Measurements from ENCODE around the gene FAM107B. TPM values are rescaled to one million over a fixed set of nuclear protein-coding genes. Genes with fewer than 3 reads are reported as not detected.
A peak's percentile ranks its signal among the peaks of the same experiment; 100 is the strongest.

Gene FAM107B
- total RNA-seq, 6 donors from 2014 or later = 44.0 to 136 (median 77.0) TPM

DNA sequence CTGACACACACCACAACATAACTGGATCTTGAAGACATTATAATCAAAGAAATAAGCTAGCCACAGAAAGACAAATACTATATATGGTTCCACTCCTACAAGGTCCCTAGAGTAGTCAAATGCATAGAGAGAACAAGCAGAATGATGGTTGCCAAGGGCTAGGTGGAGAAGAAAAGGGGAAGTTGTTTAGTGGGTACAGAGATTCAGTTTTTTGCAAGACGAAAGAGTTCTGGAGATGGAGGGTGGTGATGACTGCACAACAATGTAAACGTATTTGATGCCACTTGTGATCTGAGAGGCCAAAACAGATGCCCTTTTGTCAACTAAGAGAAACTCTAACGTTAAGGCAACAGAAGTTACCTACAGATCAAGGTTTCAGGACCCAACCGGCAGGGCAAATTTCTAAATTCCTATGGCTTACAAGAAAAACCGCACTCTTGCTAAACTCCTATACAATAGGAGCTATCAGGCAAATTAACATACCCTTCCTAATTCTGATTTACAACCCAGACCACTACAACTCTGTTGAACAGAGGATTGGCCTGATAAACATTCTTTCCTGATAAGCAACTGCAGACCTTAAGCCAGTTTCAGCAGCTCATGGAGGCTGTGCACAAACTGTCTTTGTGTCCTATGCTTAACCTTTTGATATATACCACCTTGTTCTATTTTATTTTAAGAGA is 69.0 kb downstream of the FAM107B start:
- H3K36me3 ChIP-seq = no peaks in the 10 kb centered on the region
- no peaks in the 10 kb centered on the region for H3K4me1 ChIP-seq
- H3K9me3 ChIP-seq = no peaks in the 10 kb centered on the region
- no peak for TF ChIP-seq POLR2A (IDR thresholded peaks at IDR 0.05)
- no peak overlapping the region for H3K4me3 ChIP-seq
- H3K27me3 ChIP-seq = no peaks in the 10 kb centered on the region
- H3K27ac ChIP-seq = no peak overlapping the region
- ATAC-seq (ENCODE audit: low FRiP score in 2 of 2) (peak in 1 of 2 donors; percentile 21), DNase-seq (no peak)
- WGBS, 2 donors = 54 to 73% methylated on average over 5 of the region's 5 CpGs

DNA sequence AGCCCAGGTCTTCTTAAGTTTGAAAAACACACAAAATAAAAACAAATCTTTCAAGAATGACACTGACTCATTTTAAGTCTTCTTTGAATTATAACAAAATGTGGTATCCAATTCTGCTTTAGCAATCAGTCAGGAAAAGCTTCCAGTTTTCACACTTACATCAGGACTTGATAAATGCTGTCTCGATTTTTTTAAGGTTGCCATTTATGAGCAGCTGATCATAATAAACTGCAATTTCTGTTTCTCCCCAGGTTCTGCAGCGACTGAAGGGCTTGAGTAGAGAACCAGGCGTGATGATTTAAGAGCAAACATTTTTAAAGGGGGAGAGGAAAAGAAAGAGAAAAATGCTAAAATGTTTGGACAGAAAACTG is 71.1 kb downstream of the FAM107B start:
- ATAC-seq (ENCODE audit: low FRiP score in 2 of 2) (no peak), DNase-seq (no peak)
- no peaks in the 10 kb centered on the region for H3K4me1 ChIP-seq
- 87% methylated on average over 3 of the region's 3 CpGs for WGBS, 2 donors
- H3K27me3 ChIP-seq = no peaks in the 10 kb centered on the region
- no peak overlapping the region for H3K27ac ChIP-seq
- TF ChIP-seq, protein P1, sequence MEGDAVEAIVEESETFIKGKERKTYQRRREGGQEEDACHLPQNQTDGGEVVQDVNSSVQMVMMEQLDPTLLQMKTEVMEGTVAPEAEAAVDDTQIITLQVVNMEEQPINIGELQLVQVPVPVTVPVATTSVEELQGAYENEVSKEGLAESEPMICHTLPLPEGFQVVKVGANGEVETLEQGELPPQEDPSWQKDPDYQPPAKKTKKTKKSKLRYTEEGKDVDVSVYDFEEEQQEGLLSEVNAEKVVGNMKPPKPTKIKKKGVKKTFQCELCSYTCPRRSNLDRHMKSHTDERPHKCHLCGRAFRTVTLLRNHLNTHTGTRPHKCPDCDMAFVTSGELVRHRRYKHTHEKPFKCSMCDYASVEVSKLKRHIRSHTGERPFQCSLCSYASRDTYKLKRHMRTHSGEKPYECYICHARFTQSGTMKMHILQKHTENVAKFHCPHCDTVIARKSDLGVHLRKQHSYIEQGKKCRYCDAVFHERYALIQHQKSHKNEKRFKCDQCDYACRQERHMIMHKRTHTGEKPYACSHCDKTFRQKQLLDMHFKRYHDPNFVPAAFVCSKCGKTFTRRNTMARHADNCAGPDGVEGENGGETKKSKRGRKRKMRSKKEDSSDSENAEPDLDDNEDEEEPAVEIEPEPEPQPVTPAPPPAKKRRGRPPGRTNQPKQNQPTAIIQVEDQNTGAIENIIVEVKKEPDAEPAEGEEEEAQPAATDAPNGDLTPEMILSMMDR (IDR thresholded peaks at IDR 0.05) = no peak
- TF ChIP-seq EP300 (IDR thresholded peaks at IDR 0.05) (no peak), POLR2A (IDR thresholded peaks at IDR 0.05) (no peak), POLR2AphosphoS5 (IDR thresholded peaks at IDR 0.05) (no peak)
- H3K4me3 ChIP-seq = no peak overlapping the region
- no peaks in the 10 kb centered on the region for H3K36me3 ChIP-seq
- H3K9me3 ChIP-seq = no peaks in the 10 kb centered on the region

DNA sequence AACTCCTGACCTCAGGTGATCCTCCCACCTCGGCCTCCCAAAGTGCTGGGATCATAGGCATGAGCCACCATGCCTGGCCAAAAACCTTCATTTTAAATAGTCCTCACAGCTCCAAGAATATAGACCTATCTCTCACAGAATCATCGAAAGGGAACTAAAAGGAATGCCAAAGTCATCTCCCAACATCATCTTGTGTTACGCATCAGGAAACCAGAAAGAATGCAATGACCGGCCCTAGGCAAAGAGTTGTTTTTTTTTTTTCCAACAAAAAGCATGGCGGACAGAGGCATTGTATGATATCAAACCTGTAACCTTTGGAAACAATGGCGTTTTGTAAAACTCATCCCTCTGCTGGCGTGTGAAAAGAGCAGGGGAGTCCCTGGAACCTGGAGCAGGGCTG is 73.2 kb downstream of the FAM107B start:
- H3K27ac ChIP-seq = no peak overlapping the region
- DNase-seq (no peak), ATAC-seq (ENCODE audit: low FRiP score in 2 of 2) (no peak)
- no peaks in the 10 kb centered on the region for H3K9me3 ChIP-seq
- H3K4me1 ChIP-seq = no peaks in the 10 kb centered on the region
- H3K36me3 ChIP-seq = no peaks in the 10 kb centered on the region
- no peaks in the 10 kb centered on the region for H3K27me3 ChIP-seq
- 93 to 95% methylated on average over 7 of the region's 7 CpGs for WGBS, 2 donors
- H3K4me3 ChIP-seq = no peak overlapping the region
- no peak for TF ChIP-seq POLR2AphosphoS5 (IDR thresholded peaks at IDR 0.05)
- no peak for TF ChIP-seq POLR2A (IDR thresholded peaks at IDR 0.05)
- TF ChIP-seq EP300 (IDR thresholded peaks at IDR 0.05) = no peak
- TF ChIP-seq, protein P1 (IDR thresholded peaks at IDR 0.05) = no peak

DNA sequence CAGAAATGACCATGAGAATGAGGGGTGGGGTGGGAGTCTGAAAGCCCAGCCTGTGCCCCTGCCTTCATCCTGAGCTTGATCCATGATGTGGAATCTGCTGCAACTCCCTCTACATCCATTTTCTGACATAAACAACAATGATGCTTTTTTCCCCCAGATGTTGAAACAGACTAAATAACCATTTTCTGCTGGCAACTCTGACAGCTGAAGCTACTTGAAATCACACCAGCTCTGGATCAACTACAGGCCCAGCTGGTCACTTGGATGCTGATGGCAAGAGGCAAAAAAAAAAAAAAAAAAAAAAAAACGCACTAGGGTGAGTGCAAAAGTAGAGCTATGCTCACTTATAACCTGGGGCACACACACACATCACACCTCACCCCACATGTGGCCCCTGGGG is 74.2 kb downstream of the FAM107B start:
- WGBS, 2 donors = 0 to 17% methylated on average over 1 of the region's 1 CpG
- ATAC-seq (ENCODE audit: low FRiP score in 2 of 2) (no peak), DNase-seq (no peak)
- no peak for TF ChIP-seq EP300 (IDR thresholded peaks at IDR 0.05)
- no peak for TF ChIP-seq POLR2AphosphoS5 (IDR thresholded peaks at IDR 0.05)
- no peak for TF ChIP-seq POLR2A (IDR thresholded peaks at IDR 0.05)
- TF ChIP-seq, protein P1 (IDR thresholded peaks at IDR 0.05) = no peak
- no peaks in the 10 kb centered on the region for H3K9me3 ChIP-seq
- H3K4me3 ChIP-seq = no peak overlapping the region
- no peaks in the 10 kb centered on the region for H3K4me1 ChIP-seq
- H3K27ac ChIP-seq = no peak overlapping the region
- H3K27me3 ChIP-seq = no peaks in the 10 kb centered on the region
- H3K36me3 ChIP-seq = no peaks in the 10 kb centered on the region

DNA sequence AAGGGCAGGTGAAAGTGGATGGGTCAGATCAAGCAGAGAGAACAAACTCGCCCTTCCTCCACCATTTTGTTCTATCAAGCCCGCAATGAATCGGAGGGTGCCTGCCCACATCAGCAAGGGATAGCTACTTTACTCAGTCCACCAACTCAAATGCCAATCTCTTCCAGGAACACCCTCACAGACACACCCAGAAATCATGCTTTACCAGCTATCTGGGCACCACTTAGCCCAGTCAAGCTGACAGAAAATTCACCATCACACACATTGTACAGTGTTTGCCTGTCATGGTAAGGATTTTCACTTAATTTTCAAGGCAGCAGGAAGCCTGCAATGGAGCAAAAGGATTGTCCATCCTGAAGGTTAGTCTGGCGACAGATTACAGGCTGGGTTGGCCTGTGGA is 75.2 kb downstream of the FAM107B start:
- ATAC-seq (ENCODE audit: low FRiP score in 2 of 2) (no peak), DNase-seq (no peak)
- Histone ChIP-seq H3K9me3 (no peaks in the 10 kb centered on the region), H3K36me3 (no peaks in the 10 kb centered on the region), H3K4me1 (no peaks in the 10 kb centered on the region), H3K27ac (no peak overlapping the region), H3K4me3 (no peak overlapping the region), H3K27me3 (no peaks in the 10 kb centered on the region)
- no peak for TF ChIP-seq POLR2AphosphoS5 (IDR thresholded peaks at IDR 0.05)
- TF ChIP-seq EP300 (IDR thresholded peaks at IDR 0.05) = no peak
- no peak for TF ChIP-seq POLR2A (IDR thresholded peaks at IDR 0.05)
- TF ChIP-seq, protein P1 (IDR thresholded peaks at IDR 0.05) = no peak
- 95 to 96% methylated on average over 4 of the region's 4 CpGs for WGBS, 2 donors
